LNCAP (cell line): ENCODE data around the gene ENSA.

ENCODE experiments used
- TF ChIP-seq, protein P1 (sequence below): fragments of 450-650 bp; IDR thresholded peaks from 2 replicates; pipeline ENCODE4 v1.5.1; 2017; ENCODE audit warnings: mild to moderate bottlenecking

Gene ENSA

DNA sequence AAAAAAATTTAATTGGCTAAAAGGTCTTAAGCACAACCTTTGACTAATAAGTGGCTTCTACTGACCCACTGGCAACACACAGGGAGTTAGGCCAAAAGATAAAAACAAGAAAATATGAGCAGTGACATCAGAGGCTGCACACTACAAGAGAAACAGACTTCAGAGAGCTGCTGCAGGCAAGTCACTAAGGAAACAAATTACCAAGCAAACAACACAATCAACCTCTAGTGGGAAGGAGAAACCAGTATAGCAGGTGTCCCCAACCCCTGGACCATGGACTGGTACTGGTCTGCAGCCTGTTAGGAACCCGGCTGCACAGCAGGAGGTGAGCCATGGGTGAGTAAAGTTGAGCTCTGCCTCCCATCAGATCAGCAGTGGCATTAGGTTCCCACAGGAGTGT, 20.8 kb upstream of the ENSA start:
- TF ChIP-seq, protein P1, sequence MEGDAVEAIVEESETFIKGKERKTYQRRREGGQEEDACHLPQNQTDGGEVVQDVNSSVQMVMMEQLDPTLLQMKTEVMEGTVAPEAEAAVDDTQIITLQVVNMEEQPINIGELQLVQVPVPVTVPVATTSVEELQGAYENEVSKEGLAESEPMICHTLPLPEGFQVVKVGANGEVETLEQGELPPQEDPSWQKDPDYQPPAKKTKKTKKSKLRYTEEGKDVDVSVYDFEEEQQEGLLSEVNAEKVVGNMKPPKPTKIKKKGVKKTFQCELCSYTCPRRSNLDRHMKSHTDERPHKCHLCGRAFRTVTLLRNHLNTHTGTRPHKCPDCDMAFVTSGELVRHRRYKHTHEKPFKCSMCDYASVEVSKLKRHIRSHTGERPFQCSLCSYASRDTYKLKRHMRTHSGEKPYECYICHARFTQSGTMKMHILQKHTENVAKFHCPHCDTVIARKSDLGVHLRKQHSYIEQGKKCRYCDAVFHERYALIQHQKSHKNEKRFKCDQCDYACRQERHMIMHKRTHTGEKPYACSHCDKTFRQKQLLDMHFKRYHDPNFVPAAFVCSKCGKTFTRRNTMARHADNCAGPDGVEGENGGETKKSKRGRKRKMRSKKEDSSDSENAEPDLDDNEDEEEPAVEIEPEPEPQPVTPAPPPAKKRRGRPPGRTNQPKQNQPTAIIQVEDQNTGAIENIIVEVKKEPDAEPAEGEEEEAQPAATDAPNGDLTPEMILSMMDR = no peak

- TF ChIP-seq, protein P1 = no peak
Measured at GRCh38 chr1:150649441-150650075, 20.1 kb upstream of the ENSA start.

DNA sequence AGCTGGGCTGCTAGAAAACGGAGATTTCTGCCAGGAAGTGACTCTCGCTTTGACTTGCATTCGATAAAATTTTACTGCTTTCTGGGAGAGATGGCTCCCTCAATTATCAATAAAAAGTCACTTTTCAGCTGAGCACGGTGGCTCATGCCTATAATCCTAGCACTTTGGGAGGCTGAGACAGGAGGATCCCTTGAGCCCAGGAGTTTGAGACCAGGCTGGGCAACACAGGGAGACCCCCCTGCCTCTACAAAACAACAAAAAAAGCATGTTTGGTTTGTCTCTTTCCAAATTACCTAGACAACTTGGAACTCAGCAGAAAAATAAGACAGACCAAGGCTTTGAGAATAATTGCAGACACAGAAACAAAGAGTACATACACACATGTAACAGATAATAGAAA, 12.9 kb upstream of the ENSA start:
- TF ChIP-seq, protein P1 = no peak

DNA sequence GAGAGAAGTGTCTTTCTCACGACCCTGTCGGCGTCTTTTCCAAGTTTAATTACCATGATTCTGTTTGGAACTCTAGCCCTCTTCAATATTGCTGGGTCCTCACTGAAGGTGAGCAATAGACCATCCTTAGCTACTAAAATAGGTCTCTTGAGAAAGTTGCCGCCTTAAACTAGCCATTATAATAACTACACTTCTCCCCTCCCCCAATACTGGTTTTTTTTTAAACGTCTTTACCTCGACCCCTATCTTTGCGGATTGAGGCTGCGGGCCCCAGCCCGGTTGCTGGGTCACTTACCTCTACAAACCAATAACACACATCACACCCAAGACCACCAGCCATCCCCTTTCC, 672 bp downstream of the ENSA start:
- TF ChIP-seq, protein P1 = no peak

DNA sequence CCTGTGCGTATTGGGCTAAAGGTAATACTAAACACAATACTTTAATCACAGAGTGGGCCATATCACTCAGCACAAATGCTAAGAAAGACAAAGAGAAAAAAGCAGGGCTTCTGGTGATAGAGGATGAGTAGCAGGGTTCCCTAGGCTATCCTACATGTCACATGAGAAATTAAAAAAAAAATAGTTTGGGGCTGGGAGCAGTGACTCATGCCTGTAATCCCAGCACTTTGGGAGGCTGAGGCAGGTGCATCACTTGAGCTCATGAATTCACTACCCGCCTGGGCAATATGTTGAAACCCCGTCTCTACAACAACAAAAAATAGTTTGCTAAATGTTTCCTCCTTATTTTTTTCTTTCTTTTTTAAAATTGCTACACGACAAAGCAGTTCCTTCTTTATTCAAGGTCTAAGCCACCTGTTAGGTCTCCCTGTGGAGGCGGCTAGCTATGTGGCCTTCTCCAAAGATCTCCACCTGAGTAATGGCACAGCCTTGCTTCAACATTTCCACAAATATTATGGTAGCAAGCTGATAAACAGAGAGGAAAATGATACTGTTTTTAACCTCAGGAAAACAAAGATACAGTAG, 1.5 kb downstream of the ENSA start:
- TF ChIP-seq, protein P1 = no peak

DNA sequence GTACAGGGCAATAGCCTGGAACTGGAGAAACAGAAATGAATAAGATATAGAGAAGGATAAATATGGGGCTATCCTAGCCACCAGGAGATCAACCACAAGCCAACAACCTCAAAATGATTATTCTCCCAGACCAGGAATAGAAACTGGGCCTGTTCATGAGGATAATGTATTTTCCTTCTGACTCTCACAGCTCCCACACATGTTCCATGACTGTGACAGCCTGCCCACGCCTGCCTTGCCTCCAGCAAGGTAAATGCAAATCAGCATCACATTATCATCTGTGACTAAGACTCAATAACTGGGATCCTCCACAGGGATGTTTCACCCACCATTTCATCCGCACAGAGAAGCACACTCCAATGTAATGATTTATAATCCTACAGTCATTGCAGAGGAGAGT, 3.3 kb downstream of the ENSA start:
- TF ChIP-seq, protein P1 = no peak

- TF ChIP-seq, protein P1 = no peak
Measured at GRCh38 chr1:150622303-150622975, 7.0 kb downstream of the ENSA start.
